HepG2 (cell line): ENCODE results near the gene LRPPRC. TPM values are rescaled to one million over a fixed set of nuclear protein-coding genes. Genes with fewer than 3 reads are reported as not detected.

Source experiments
- CCDC6 ChIP-seq: sonication (generic); formaldehyde crosslinking; IDR thresholded peaks from 2 replicates; pipeline ENCODE4 v1.8.1; 2022; ENCODE audit warnings: mild to moderate bottlenecking, missing genetic modification reagents, moderate library complexity
- GPN1 ChIP-seq: sonication (generic); formaldehyde crosslinking; IDR thresholded peaks from 2 replicates; pipeline ENCODE4 v1.5.1; 2020; ENCODE audit warnings: missing genetic modification reagents, borderline replicate concordance
- HNF4A ChIP-seq: sonication (generic); formaldehyde crosslinking; IDR thresholded peaks from 2 replicates; pipeline ENCODE4 v1.4.0; 2020; ENCODE audit warnings: missing genetic modification reagents
- HOXA5 ChIP-seq: sonication (generic); formaldehyde crosslinking; IDR thresholded peaks from 2 replicates; pipeline ENCODE4 v1.4.0; 2020; ENCODE audit warnings: missing genetic modification reagents
- KLF13 ChIP-seq: sonication (generic); formaldehyde crosslinking; IDR thresholded peaks from 2 replicates; pipeline ENCODE4 v1.4.0; 2020; ENCODE audit warnings: mild to moderate bottlenecking, missing genetic modification reagents
- MTF1 ChIP-seq: sonication (generic); formaldehyde crosslinking; IDR thresholded peaks from 2 replicates; pipeline ENCODE4 v1.5.0; 2020; ENCODE audit warnings: missing genetic modification reagents
- MZF1 ChIP-seq: sonication (generic); formaldehyde crosslinking; IDR thresholded peaks from 2 replicates; pipeline ENCODE4 v1.8.1; 2023; ENCODE audit warnings: mild to moderate bottlenecking, missing genetic modification reagents, borderline replicate concordance
- NFKB2 ChIP-seq: sonication (generic); formaldehyde crosslinking; IDR thresholded peaks from 2 replicates; pipeline ENCODE4 v1.4.0; 2020; ENCODE audit warnings: missing genetic modification reagents, borderline replicate concordance
- PRPF4 ChIP-seq: fragments of 200-400 bp; formaldehyde crosslinking; IDR thresholded peaks from 2 replicates; pipeline ENCODE4 v1.6.1; 2016; ENCODE audit warnings: low read length, low read depth; ENCODE audit not compliant: poor library complexity, severe bottlenecking
- RARG ChIP-seq: sonication (generic); formaldehyde crosslinking; IDR thresholded peaks from 2 replicates; pipeline ENCODE4 v1.4.0; 2020; ENCODE audit warnings: low read depth, mild to moderate bottlenecking, missing genetic modification reagents
- TRIM24 ChIP-seq: sonication (generic); formaldehyde crosslinking; IDR thresholded peaks from 2 replicates; pipeline ENCODE4 v1.8.0; 2022; ENCODE audit warnings: mild to moderate bottlenecking, missing genetic modification reagents
- ZFP41 ChIP-seq: sonication (generic); formaldehyde crosslinking; IDR thresholded peaks from 2 replicates; pipeline ENCODE4 v1.4.0; 2020; ENCODE audit warnings: mild to moderate bottlenecking, missing genetic modification reagents, borderline replicate concordance
- ZNF282 ChIP-seq: fragments of 450-650 bp; IDR thresholded peaks from 2 replicates; pipeline ENCODE4 v1.6.1; 2018; ENCODE audit not compliant: partially characterized antibody
- ZNF34 ChIP-seq: sonication (generic); formaldehyde crosslinking; IDR thresholded peaks from 2 replicates; pipeline ENCODE4 v1.4.0; 2020; ENCODE audit warnings: mild to moderate bottlenecking, missing genetic modification reagents, borderline replicate concordance
- ZNF343 ChIP-seq: sonication (generic); formaldehyde crosslinking; IDR thresholded peaks from 2 replicates; pipeline ENCODE4 v1.4.0; 2020; ENCODE audit warnings: mild to moderate bottlenecking, missing genetic modification reagents
- ZNF383 ChIP-seq: sonication (generic); formaldehyde crosslinking; IDR thresholded peaks from 2 replicates; pipeline ENCODE4 v1.4.0; 2020; ENCODE audit warnings: missing genetic modification reagents, mild to moderate bottlenecking, borderline replicate concordance
- ZNF724P ChIP-seq: sonication (generic); formaldehyde crosslinking; IDR thresholded peaks from 2 replicates; pipeline ENCODE4 v1.8.0; 2022; ENCODE audit warnings: missing genetic modification reagents, borderline replicate concordance
- ZNF746 ChIP-seq: sonication (generic); formaldehyde crosslinking; IDR thresholded peaks from 2 replicates; pipeline ENCODE4 v1.8.0; 2022; ENCODE audit warnings: mild to moderate bottlenecking, missing genetic modification reagents
- ZNF781 ChIP-seq: sonication (generic); formaldehyde crosslinking; IDR thresholded peaks from 2 replicates; pipeline ENCODE4 v1.5.1; 2020; ENCODE audit warnings: borderline replicate concordance, mild to moderate bottlenecking, missing genetic modification reagents; ENCODE audit errors: not compliant biosample characterization
- ZNF790 ChIP-seq: sonication (generic); formaldehyde crosslinking; IDR thresholded peaks from 2 replicates; pipeline ENCODE4 v1.8.0; 2022; ENCODE audit warnings: missing genetic modification reagents, mild to moderate bottlenecking, borderline replicate concordance
- ZNF83 ChIP-seq: sonication (generic); formaldehyde crosslinking; IDR thresholded peaks from 2 replicates; pipeline ENCODE4 v1.4.0; 2020; ENCODE audit warnings: missing genetic modification reagents, mild to moderate bottlenecking, borderline replicate concordance
- polyA plus RNA-seq, 8 experiments: library from polyadenylated mRNA; depleted of rRNA in 3 of 8; stranded (reverse) in 7 of 8; unstranded in 1 of 8; fragments of >200 nt; fragmentation: Illumina TruSeq in 4 of 8; extraction: Trizol in 4 of 8; gene quantifications; 2 replicates each; pipeline versions ENCODE4 v1.2.1 to v1.2.3, GENCODE V29; 2011 to 2016; ENCODE audit warnings: low read depth in 4 of 8, missing spikeins in 1 of 8, mixed read lengths in 1 of 8; ENCODE audit not compliant: insufficient read depth in 1 of 8
- total RNA-seq, 5 experiments: library from RNA; depleted of rRNA; stranded (reverse); fragments of >200 nt; fragmentation: Illumina TruSeq; extraction: Trizol; gene quantifications; 2 replicates each; pipeline ENCODE4 v1.2.3, GENCODE V29; 2016; ENCODE audit warnings: low read depth in 1 of 5
- TF ChIP-seq, protein P1 (sequence below): sonication (generic); formaldehyde crosslinking; IDR thresholded peaks from 2 replicates; pipeline ENCODE4 v1.4.0; 2020; ENCODE audit warnings: missing genetic modification reagents, borderline replicate concordance
- TF ChIP-seq, protein P2 (sequence below): sonication (generic); formaldehyde crosslinking; IDR thresholded peaks from 2 replicates; pipeline ENCODE4 v1.9.0; 2022; ENCODE audit warnings: missing genetic modification reagents, mild to moderate bottlenecking, borderline replicate concordance
- TF ChIP-seq, protein P3 (sequence below): sonication (generic); formaldehyde crosslinking; conservative IDR thresholded peaks from 2 replicates; pipeline ENCODE4 v1.4.0; 2020; ENCODE audit warnings: missing genetic modification reagents

The LRPPRC gene
- total and polyA plus RNA-seq, 2 of the 13 experiments (the other 11 are each of a cell fraction or from before 2014, with no cell fraction given): 117 to 167 TPM

DNA sequence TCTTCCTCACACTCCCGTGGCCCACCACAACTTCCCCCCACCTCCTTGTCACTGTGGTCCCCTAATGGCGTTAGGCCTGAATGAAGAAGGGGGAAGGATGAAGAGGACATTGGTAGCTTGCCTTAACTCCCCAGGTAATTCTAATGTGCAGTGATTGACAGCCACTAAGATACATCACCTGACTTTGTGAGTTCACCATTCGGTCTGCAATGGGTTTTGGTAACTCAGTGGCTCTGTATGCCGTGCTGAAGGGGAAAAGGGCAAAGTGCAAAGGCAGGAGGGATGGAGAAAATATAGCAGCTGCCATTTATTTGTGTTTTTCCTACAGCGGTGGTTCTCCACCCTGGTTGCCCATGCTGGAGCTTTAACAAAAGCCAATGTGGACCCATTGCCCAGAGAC, 114.8 kb downstream of the LRPPRC start (continued):
- TF ChIP-seq, protein P1, sequence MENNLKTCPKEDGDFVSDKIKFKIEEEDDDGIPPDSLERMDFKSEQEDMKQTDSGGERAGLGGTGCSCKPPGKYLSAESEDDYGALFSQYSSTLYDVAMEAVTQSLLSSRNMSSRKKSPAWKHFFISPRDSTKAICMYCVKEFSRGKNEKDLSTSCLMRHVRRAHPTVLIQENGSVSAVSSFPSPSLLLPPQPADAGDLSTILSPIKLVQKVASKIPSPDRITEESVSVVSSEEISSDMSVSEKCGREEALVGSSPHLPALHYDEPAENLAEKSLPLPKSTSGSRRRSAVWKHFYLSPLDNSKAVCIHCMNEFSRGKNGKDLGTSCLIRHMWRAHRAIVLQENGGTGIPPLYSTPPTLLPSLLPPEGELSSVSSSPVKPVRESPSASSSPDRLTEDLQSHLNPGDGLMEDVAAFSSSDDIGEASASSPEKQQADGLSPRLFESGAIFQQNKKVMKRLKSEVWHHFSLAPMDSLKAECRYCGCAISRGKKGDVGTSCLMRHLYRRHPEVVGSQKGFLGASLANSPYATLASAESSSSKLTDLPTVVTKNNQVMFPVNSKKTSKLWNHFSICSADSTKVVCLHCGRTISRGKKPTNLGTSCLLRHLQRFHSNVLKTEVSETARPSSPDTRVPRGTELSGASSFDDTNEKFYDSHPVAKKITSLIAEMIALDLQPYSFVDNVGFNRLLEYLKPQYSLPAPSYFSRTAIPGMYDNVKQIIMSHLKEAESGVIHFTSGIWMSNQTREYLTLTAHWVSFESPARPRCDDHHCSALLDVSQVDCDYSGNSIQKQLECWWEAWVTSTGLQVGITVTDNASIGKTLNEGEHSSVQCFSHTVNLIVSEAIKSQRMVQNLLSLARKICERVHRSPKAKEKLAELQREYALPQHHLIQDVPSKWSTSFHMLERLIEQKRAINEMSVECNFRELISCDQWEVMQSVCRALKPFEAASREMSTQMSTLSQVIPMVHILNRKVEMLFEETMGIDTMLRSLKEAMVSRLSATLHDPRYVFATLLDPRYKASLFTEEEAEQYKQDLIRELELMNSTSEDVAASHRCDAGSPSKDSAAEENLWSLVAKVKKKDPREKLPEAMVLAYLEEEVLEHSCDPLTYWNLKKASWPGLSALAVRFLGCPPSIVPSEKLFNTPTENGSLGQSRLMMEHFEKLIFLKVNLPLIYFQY (CRISPR knock-in tag): no peak
- TF ChIP-seq GPN1 (CRISPR knock-in tag): no peak
- TF ChIP-seq PRPF4: no peak
- TF ChIP-seq ZNF34 (CRISPR knock-in tag): no peak
- TF ChIP-seq ZNF790 (CRISPR knock-in tag): no peak
- no peak for TF ChIP-seq ZNF282
- no peak for TF ChIP-seq TRIM24 (CRISPR knock-in tag)
- TF ChIP-seq ZNF343 (CRISPR knock-in tag): no peak
- TF ChIP-seq NFKB2 (CRISPR knock-in tag): no peak
- no peak for TF ChIP-seq ZNF724P (CRISPR knock-in tag)
- TF ChIP-seq, protein P2, sequence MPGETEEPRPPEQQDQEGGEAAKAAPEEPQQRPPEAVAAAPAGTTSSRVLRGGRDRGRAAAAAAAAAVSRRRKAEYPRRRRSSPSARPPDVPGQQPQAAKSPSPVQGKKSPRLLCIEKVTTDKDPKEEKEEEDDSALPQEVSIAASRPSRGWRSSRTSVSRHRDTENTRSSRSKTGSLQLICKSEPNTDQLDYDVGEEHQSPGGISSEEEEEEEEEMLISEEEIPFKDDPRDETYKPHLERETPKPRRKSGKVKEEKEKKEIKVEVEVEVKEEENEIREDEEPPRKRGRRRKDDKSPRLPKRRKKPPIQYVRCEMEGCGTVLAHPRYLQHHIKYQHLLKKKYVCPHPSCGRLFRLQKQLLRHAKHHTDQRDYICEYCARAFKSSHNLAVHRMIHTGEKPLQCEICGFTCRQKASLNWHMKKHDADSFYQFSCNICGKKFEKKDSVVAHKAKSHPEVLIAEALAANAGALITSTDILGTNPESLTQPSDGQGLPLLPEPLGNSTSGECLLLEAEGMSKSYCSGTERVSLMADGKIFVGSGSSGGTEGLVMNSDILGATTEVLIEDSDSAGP (CRISPR knock-in tag): no peak
- TF ChIP-seq MTF1 (CRISPR knock-in tag): no peak
- no peak for TF ChIP-seq CCDC6 (CRISPR knock-in tag)
- TF ChIP-seq, protein P3, sequence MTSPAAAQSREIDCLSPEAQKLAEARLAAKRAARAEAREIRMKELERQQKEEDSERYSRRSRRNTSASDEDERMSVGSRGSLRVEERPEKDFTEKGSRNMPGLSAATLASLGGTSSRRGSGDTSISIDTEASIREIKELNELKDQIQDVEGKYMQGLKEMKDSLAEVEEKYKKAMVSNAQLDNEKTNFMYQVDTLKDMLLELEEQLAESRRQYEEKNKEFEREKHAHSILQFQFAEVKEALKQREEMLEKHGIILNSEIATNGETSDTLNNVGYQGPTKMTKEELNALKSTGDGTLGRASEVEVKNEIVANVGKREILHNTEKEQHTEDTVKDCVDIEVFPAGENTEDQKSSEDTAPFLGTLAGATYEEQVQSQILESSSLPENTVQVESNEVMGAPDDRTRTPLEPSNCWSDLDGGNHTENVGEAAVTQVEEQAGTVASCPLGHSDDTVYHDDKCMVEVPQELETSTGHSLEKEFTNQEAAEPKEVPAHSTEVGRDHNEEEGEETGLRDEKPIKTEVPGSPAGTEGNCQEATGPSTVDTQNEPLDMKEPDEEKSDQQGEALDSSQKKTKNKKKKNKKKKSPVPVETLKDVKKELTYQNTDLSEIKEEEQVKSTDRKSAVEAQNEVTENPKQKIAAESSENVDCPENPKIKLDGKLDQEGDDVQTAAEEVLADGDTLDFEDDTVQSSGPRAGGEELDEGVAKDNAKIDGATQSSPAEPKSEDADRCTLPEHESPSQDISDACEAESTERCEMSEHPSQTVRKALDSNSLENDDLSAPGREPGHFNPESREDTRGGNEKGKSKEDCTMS (CRISPR knock-in tag): no peak
- no peak for TF ChIP-seq KLF13 (CRISPR knock-in tag)
- TF ChIP-seq HOXA5 (CRISPR knock-in tag): no peak
- TF ChIP-seq HNF4A (CRISPR knock-in tag): peak; percentile 60
- TF ChIP-seq ZNF83 (CRISPR knock-in tag): no peak
- TF ChIP-seq ZFP41: no peak
- no peak for TF ChIP-seq RARG (CRISPR knock-in tag)
- no peak for TF ChIP-seq ZNF746 (CRISPR knock-in tag)
- TF ChIP-seq ZNF383 (CRISPR knock-in tag): no peak
- peak; percentile 33 for TF ChIP-seq ZNF781 (CRISPR knock-in tag)
- 0 out of 2 replicates have a peak, but pooled peaks have one; percentile 44 for TF ChIP-seq MZF1 (CRISPR knock-in tag)
